ENCODE measurements around the gene MICAL2. TPM values are rescaled to one million over a fixed set of nuclear protein-coding genes. Genes with fewer than 3 reads are reported as not detected.

MICAL2 gene
- total and polyA plus RNA-seq, 10 of the 15 experiments (the other 5 are each of a cell fraction or from before 2014, with no cell fraction given) = 0.90 to 5.6 (median 2.4) TPM

DNA sequence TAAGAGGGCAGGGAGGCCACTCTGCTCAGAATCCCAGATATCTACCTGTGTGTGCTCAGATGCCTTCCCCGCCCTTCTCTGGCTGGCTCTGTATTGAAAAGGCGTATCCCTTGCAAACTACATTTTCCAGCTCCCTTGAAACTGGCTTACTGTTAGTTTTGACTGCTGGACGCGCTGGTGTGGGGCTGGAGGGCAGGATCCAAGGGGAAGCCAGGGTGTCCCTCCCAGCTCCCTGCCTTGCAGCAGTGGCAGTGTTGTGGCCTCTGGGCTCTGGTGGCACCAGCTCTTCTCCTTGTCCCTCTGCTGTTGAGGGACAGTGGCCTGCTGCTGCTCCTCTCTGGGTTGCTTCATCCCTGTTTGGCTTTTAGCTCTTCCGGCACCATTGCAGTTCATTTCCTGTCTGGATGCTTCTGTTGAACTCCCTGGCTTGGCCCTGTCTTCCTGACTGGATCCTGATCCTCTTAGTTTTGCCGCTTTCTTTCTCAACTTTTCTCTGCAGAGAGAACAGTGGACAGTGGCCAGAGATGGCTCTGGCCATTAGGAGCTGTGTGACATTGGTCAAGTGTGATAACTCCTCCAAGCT, 159.9 kb downstream of the MICAL2 start (continued):
- TF ChIP-seq, protein P1, sequence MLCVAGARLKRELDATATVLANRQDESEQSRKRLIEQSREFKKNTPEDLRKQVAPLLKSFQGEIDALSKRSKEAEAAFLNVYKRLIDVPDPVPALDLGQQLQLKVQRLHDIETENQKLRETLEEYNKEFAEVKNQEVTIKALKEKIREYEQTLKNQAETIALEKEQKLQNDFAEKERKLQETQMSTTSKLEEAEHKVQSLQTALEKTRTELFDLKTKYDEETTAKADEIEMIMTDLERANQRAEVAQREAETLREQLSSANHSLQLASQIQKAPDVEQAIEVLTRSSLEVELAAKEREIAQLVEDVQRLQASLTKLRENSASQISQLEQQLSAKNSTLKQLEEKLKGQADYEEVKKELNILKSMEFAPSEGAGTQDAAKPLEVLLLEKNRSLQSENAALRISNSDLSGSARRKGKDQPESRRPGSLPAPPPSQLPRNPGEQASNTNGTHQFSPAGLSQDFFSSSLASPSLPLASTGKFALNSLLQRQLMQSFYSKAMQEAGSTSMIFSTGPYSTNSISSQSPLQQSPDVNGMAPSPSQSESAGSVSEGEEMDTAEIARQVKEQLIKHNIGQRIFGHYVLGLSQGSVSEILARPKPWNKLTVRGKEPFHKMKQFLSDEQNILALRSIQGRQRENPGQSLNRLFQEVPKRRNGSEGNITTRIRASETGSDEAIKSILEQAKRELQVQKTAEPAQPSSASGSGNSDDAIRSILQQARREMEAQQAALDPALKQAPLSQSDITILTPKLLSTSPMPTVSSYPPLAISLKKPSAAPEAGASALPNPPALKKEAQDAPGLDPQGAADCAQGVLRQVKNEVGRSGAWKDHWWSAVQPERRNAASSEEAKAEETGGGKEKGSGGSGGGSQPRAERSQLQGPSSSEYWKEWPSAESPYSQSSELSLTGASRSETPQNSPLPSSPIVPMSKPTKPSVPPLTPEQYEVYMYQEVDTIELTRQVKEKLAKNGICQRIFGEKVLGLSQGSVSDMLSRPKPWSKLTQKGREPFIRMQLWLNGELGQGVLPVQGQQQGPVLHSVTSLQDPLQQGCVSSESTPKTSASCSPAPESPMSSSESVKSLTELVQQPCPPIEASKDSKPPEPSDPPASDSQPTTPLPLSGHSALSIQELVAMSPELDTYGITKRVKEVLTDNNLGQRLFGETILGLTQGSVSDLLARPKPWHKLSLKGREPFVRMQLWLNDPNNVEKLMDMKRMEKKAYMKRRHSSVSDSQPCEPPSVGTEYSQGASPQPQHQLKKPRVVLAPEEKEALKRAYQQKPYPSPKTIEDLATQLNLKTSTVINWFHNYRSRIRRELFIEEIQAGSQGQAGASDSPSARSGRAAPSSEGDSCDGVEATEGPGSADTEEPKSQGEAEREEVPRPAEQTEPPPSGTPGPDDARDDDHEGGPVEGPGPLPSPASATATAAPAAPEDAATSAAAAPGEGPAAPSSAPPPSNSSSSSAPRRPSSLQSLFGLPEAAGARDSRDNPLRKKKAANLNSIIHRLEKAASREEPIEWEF (IDR thresholded peaks at IDR 0.05; ENCODE audit: insufficient replicate concordance, low read depth, low read length) = no peak

DNA sequence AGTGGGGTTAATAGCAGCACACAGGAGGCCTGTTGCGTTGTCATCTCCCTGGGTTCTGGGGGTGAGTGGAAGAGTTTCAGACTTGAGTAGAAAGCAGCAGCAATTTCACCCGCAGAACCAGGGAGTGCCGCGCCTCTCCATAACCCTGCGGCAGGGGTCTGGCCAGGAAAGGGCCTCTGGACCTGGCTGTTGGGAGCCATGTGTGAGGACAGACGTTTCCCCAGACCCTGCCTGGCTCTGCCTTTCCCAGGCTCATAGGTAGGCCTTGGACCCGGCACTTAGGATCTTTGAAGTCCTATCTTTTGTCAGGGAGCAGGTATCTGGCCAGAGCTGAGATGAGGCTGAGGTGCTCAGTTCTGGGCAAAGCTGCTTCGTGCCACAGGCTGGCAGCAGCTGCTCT, 160.4 kb downstream of the MICAL2 start:
- Histone ChIP-seq H3K27ac (ENCODE audit: control insufficient read depth, insufficient read depth) (no peak overlapping the region), H2AFZ (ENCODE audit: control insufficient read depth, low read depth, low read length) (no peak overlapping the region), H3K4me2 (ENCODE audit: control insufficient read depth, insufficient read depth) (no peak overlapping the region), H3K9ac (ENCODE audit: control insufficient read depth, insufficient read depth, low read length) (no peak overlapping the region), H3K36me3 (ENCODE audit: control insufficient read depth in 2 of 2, insufficient read depth in 2 of 2, low read length in 1 of 2) (no peaks in the 10 kb centered on the region), H3K4me1 (ENCODE audit: control insufficient read depth, insufficient read depth, low read length) (no peaks in the 10 kb centered on the region), H3K79me2 (ENCODE audit: control insufficient read depth, insufficient read depth, low read length) (no peaks in the 10 kb centered on the region), H3K9me3 (replicated peaks; ENCODE audit: control insufficient read depth, insufficient read depth, low read length) (no peaks in the 10 kb centered on the region), H3K27me3 (replicated peaks in 1 of 2; ENCODE audit: control insufficient read depth in 2 of 2, insufficient read depth in 2 of 2, low read length in 1 of 2) (no peaks in the 10 kb centered on the region; a peak in 2 of 4 replicates), H3K4me3 (no peak overlapping the region), H4K20me1 (ENCODE audit: control insufficient read depth, insufficient read depth) (no peaks in the 10 kb centered on the region)
- ATAC-seq (no peak), DNase-seq (ENCODE audit: low read depth, low spot score) (no peak), FAIRE-seq (no peak)
- BruUV-seq (replicated peaks) = no TSS peak
- ChIA-PET SMC1A (ENCODE audit: uncharacterized antibody, unreplicated experiment) (no interaction called here), POLR2A (interaction anchor here (0.6 kb wide), 1 partner anchor 702 kb away, joined by 3 read pairs; no protein-coding TSS in a partner anchor), CTCF (interaction anchor here (1.3 kb wide), 1 partner anchor 224 kb away, joined by 4 read pairs; no protein-coding TSS in a partner anchor), RAD21 (ENCODE audit: unreplicated experiment) (interaction anchor here (2.0 kb wide), 1 partner anchor 11 kb away, joined by 6 read pairs; no protein-coding TSS in a partner anchor)
- intact Hi-C loops (cut with micrococcal nuclease; ENCODE audit: unreplicated experiment) (no loop called here), in situ Hi-C loops (cut with MboI) (no loop called here)
- WGBS (ENCODE audit: insufficient coverage, insufficient replicate concordance, low lambda C conversion rate, missing lambda C conversion rate) = 45% methylated on average over 8 of the region's 8 CpGs
- no peak for TF ChIP-seq NFIC (IDR thresholded peaks at IDR 0.05; ENCODE audit: low read depth, low read length)
- TF ChIP-seq TBL1XR1 (IDR thresholded peaks at IDR 0.05; ENCODE audit: low read depth, low read length) = no peak
- TF ChIP-seq BACH1 (IDR thresholded peaks at IDR 0.05; ENCODE audit: borderline replicate concordance) = no peak
- TF ChIP-seq TCF7 (IDR thresholded peaks at IDR 0.05; ENCODE audit: borderline replicate concordance) = no peak
- TF ChIP-seq NRF1 (conservative IDR thresholded peaks at IDR 0.05; ENCODE audit: low read depth, low read length) = no peak
- TF ChIP-seq YY1 (IDR thresholded peaks at IDR 0.05; ENCODE audit: low read depth, low read length) = no peak
- TF ChIP-seq CREM (IDR thresholded peaks at IDR 0.05; ENCODE audit: low read depth) = no peak
- TF ChIP-seq MEF2A (IDR thresholded peaks at IDR 0.05; ENCODE audit: insufficient read depth, low read depth, low read length) = no peak
- no peak for TF ChIP-seq USF1 (IDR thresholded peaks at IDR 0.05; ENCODE audit: borderline replicate concordance, extremely low read length, insufficient read depth, low read depth, low read length)
- no peak for TF ChIP-seq PKNOX1 (IDR thresholded peaks at IDR 0.05)
- TF ChIP-seq SRF (IDR thresholded peaks at IDR 0.05; ENCODE audit: low read depth in 2 of 2, low read length in 2 of 2) = no peak
- no peak for TF ChIP-seq RAD51 (IDR thresholded peaks at IDR 0.05)
- no peak for TF ChIP-seq TARDBP (IDR thresholded peaks at IDR 0.05; ENCODE audit: borderline replicate concordance)
- TF ChIP-seq ETV6 (conservative IDR thresholded peaks at IDR 0.05 in 1 of 2, IDR thresholded peaks at IDR 0.05 in 1 of 2; ENCODE audit: borderline replicate concordance in 1 of 2, low read depth in 1 of 2) = no peak
